ENCODE results near the gene PTGFRN.
"Not testable (repeated sequence)": the region's sequence is repeated elsewhere in the genome, so short reads cannot be mapped to it uniquely, and the experiment has no call there.

PTGFRN gene

DNA sequence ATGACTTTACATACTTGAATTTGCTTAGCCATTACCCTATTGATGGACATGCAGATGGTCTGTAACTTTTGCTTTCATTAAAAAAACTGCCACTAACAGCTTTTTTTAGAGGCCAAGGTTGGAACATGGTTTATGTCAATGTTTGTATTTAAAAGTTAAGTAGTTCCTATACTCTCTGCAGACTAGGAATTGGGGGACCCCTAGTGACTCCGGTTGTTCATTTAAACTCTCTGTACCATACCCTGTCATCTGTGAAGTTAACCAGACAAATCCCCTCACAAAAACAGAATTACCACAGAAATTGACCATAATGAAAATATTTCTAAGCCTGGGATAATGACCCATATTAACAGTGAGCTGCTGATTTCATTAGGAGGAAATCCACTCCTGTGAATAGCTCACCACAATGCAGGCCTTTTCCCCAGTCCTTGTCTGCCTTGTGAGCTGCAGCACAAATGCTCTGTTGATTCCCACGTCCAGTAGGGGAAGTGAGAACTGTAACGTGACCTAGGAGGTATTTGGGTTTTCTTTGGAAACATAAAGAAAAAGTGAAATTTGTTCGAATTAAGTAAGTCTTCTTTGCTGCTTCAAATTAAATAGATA lies 61.6 kb downstream of the PTGFRN start:
- DNase-seq (ENCODE audit: low read depth in 1 of 2, low spot score in 1 of 2), result no peak
- H3K27ac ChIP-seq (replicated peaks), result no peak overlapping the region

DNA sequence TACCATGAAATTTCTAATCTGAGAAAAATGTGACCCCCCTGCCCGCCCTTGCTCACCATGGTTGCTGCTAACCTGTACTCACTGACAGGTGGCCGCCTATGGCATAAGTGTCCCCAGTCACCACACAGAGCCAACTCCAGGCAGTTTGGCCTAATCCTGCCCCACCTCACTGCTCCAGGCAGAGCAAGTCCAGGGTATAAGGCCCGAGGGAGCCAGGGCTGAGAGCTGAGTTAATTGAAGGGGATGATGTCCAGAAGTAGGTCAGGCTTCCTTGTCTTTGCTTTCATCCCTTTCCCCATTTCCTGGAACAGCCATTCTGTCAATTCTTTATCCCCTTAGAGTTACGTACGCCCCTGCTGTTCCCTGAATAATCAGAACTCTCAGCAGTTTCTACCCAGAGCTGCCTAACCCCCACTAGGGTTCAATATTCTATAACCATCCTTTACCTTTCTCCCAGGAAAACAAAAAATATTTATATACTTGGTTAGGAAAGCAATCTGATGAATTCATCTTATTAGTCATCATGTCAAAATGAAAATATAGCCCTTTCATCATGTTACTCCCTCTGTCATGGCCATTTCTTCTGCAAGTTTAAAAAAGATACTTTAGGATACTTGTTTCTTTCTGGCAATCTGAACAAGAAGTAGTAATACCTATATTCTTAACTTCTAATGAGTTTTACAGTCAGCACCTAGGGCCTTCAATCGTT lies 62.4 kb downstream of the PTGFRN start:
- TF ChIP-seq GABPA (IDR thresholded peaks at IDR 0.05; ENCODE audit: low read depth) (no peak), SPI1 (IDR thresholded peaks at IDR 0.05; ENCODE audit: borderline replicate concordance, low read depth) (no peak), POLR2AphosphoS5 (IDR thresholded peaks at IDR 0.05; ENCODE audit: low read depth) (no peak)
- TF ChIP-seq, protein P1, sequence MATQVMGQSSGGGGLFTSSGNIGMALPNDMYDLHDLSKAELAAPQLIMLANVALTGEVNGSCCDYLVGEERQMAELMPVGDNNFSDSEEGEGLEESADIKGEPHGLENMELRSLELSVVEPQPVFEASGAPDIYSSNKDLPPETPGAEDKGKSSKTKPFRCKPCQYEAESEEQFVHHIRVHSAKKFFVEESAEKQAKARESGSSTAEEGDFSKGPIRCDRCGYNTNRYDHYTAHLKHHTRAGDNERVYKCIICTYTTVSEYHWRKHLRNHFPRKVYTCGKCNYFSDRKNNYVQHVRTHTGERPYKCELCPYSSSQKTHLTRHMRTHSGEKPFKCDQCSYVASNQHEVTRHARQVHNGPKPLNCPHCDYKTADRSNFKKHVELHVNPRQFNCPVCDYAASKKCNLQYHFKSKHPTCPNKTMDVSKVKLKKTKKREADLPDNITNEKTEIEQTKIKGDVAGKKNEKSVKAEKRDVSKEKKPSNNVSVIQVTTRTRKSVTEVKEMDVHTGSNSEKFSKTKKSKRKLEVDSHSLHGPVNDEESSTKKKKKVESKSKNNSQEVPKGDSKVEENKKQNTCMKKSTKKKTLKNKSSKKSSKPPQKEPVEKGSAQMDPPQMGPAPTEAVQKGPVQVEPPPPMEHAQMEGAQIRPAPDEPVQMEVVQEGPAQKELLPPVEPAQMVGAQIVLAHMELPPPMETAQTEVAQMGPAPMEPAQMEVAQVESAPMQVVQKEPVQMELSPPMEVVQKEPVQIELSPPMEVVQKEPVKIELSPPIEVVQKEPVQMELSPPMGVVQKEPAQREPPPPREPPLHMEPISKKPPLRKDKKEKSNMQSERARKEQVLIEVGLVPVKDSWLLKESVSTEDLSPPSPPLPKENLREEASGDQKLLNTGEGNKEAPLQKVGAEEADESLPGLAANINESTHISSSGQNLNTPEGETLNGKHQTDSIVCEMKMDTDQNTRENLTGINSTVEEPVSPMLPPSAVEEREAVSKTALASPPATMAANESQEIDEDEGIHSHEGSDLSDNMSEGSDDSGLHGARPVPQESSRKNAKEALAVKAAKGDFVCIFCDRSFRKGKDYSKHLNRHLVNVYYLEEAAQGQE (IDR thresholded peaks at IDR 0.05; ENCODE audit: insufficient replicate concordance, low read depth), result no peak
- TF ChIP-seq, protein P2, sequence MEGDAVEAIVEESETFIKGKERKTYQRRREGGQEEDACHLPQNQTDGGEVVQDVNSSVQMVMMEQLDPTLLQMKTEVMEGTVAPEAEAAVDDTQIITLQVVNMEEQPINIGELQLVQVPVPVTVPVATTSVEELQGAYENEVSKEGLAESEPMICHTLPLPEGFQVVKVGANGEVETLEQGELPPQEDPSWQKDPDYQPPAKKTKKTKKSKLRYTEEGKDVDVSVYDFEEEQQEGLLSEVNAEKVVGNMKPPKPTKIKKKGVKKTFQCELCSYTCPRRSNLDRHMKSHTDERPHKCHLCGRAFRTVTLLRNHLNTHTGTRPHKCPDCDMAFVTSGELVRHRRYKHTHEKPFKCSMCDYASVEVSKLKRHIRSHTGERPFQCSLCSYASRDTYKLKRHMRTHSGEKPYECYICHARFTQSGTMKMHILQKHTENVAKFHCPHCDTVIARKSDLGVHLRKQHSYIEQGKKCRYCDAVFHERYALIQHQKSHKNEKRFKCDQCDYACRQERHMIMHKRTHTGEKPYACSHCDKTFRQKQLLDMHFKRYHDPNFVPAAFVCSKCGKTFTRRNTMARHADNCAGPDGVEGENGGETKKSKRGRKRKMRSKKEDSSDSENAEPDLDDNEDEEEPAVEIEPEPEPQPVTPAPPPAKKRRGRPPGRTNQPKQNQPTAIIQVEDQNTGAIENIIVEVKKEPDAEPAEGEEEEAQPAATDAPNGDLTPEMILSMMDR (IDR thresholded peaks at IDR 0.05; ENCODE audit: insufficient read depth, low read length), result no peak
- Histone ChIP-seq H3K4me3 (replicated peaks; ENCODE audit: insufficient read depth, low read length) (no peak overlapping the region), H3K27me3 (ENCODE audit: insufficient read depth, poor library complexity, severe bottlenecking) (no peaks in the 10 kb centered on the region), H3K27ac (replicated peaks) (no peak overlapping the region)
- no peak for DNase-seq (ENCODE audit: low read depth in 1 of 2, low spot score in 1 of 2)

More for the DNA sequence above, 61.6 kb downstream of the PTGFRN start:
- Histone ChIP-seq H3K27me3 (ENCODE audit: insufficient read depth, poor library complexity, severe bottlenecking) (no peaks in the 10 kb centered on the region), H3K4me3 (replicated peaks; ENCODE audit: insufficient read depth, low read length) (no peak overlapping the region)
- TF ChIP-seq POLR2AphosphoS5 (IDR thresholded peaks at IDR 0.05; ENCODE audit: low read depth), result no peak
- TF ChIP-seq, protein P2 (IDR thresholded peaks at IDR 0.05; ENCODE audit: insufficient read depth, low read length), result no peak
- TF ChIP-seq GABPA (IDR thresholded peaks at IDR 0.05; ENCODE audit: low read depth), result no peak
- TF ChIP-seq, protein P1 (IDR thresholded peaks at IDR 0.05; ENCODE audit: insufficient replicate concordance, low read depth), result no peak
- no peak for TF ChIP-seq SPI1 (IDR thresholded peaks at IDR 0.05; ENCODE audit: borderline replicate concordance, low read depth)

DNA sequence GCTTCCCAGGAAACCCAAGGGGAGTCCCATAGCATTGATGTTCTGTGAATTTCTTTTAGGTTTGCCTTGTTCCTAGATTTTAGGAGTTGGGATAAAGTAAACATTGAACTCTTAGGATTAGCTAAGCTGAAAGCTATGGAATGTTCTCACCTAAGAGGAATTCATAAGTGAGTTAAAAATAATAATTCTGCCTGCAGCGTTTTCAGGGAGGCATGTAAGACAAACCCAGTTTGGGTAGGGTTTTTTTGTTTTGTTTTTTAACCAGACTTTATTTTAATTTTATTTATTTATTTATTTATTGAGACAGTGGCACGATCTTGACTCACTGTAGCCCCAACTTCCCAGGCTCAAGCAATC lies 62.9 kb downstream of the PTGFRN start:
- H3K27ac ChIP-seq (replicated peaks), result no peak overlapping the region
- no peak for TF ChIP-seq GABPA (IDR thresholded peaks at IDR 0.05; ENCODE audit: low read depth)
- no peak for DNase-seq (ENCODE audit: low read depth in 1 of 2, low spot score in 1 of 2)
- H3K27me3 ChIP-seq (ENCODE audit: insufficient read depth, poor library complexity, severe bottlenecking), result no peaks in the 10 kb centered on the region
- H3K4me3 ChIP-seq (replicated peaks; ENCODE audit: insufficient read depth, low read length), result no peak overlapping the region

DNA sequence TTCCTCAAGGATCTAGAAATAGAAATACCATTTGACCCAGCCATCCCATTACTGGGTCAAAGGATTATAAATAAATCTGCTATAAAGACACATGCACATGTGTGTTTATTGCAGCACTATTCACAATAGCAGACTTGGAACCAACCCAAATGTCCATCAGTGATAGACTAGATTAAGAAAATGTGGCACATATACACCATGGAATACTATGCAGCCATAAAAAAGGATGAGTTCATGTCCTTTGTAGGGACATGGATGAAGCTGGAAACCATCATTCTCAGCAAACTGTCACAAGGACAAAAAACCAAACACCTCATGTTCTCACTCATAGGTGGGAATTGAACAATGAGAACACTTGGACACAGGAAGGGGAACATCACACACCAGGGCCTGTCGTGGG lies 70.6 kb downstream of the PTGFRN start:
- H3K27ac ChIP-seq (replicated peaks); H3K27me3 ChIP-seq (ENCODE audit: insufficient read depth, poor library complexity, severe bottlenecking); H3K4me3 ChIP-seq (replicated peaks; ENCODE audit: insufficient read depth, low read length); DNase-seq (ENCODE audit: low read depth in 1 of 2, low spot score in 1 of 2): not testable (repeated sequence)
